Spleen (tissue), 11 donors: Measurements from ENCODE around the gene SUSD6. TPM values are rescaled to one million over a fixed set of nuclear protein-coding genes. Genes with fewer than 3 reads are reported as not detected.

Source experiments
- DNase-seq: peaks from one replicate; pipeline ENCODE4 v3.0.0-alpha.2; 2020
- H3K27ac ChIP-seq, 8 donors: fragments of 200-600 bp; sonication (generic) in 7 of 8; 1 replicate in 4 of 8; 2 replicates in 4 of 8; pipeline versions ENCODE4 v1.5.0 to v1.8.0; 2016 to 2021; ENCODE audit warnings: inconsistent platforms in 4 of 8, mild to moderate bottlenecking in 4 of 8, moderate library complexity in 1 of 8
- H3K27me3 ChIP-seq, 7 donors: fragments of 200-600 bp; sonication (generic) in 6 of 7; replicated peaks in 1 of 7; 1 replicate in 4 of 7; 2 replicates in 3 of 7; pipeline versions ENCODE4 v1.5.0 to v1.8.0; 2016 to 2021; ENCODE audit warnings: inconsistent platforms in 3 of 7, mild to moderate bottlenecking in 1 of 7
- H3K36me3 ChIP-seq, 6 donors: fragments of 200-600 bp; sonication (generic) in 5 of 6; 1 replicate in 4 of 6; 2 replicates in 2 of 6; pipeline versions ENCODE4 v1.5.0 to v1.8.0; 2016 to 2021; ENCODE audit warnings: inconsistent platforms in 2 of 6
- H3K4me1 ChIP-seq, 6 donors: fragments of 200-600 bp; sonication (generic) in 5 of 6; 1 replicate in 3 of 6; 2 replicates in 3 of 6; pipeline versions ENCODE4 v1.5.0 to v1.8.0; 2016 to 2021; ENCODE audit warnings: inconsistent platforms in 3 of 6
- H3K4me3 ChIP-seq, 8 donors: fragments of 200-600 bp; sonication (generic) in 7 of 8; 1 replicate in 4 of 8; 2 replicates in 4 of 8; pipeline versions ENCODE4 v1.5.0 to v1.8.0; 2016 to 2021; ENCODE audit warnings: inconsistent platforms in 4 of 8, mild to moderate bottlenecking in 4 of 8, moderate library complexity in 2 of 8
- H3K9me3 ChIP-seq, 8 donors: fragments of 200-600 bp; sonication (generic) in 7 of 8; 1 replicate in 4 of 8; 2 replicates in 4 of 8; pipeline versions ENCODE4 v1.5.0 to v1.8.0; 2016 to 2021; ENCODE audit warnings: inconsistent platforms in 4 of 8
- POLR2A ChIP-seq, 3 donors: fragments of 450-650 bp; IDR thresholded peaks; one replicate each; pipeline ENCODE4 v1.5.1; 2017; ENCODE audit warnings: antibody characterized with exemption in 3 of 3, mild to moderate bottlenecking in 1 of 3
- POLR2AphosphoS5 ChIP-seq, 3 donors: sonication (generic); formaldehyde crosslinking; IDR thresholded peaks; one replicate each; pipeline ENCODE4 v1.5.1; 2017; ENCODE audit warnings: antibody characterized with exemption in 3 of 3
- WGBS, 5 donors: extraction: QIAGEN DNeasy Blood & Tissue Kit in 3 of 5; methylation state at CpG; one replicate each; pipeline versions ENCODE4 v1.1.5 to v1.1.7; 2013 to 2018; 5-methylcytosine and 5-hydroxymethylcytosine counted together
- intact Hi-C: fragments of 100-400 bp; cut with DNase I; formaldehyde crosslinking; loops from one replicate; pipeline ENCODE4 v1.15.0; 2023; ENCODE audit warnings: low total_unique reads
- polyA plus RNA-seq, 3 donors: library from polyadenylated mRNA; stranded (reverse); fragments of 200-250 nt; gene quantifications; one replicate each; pipeline ENCODE4 v1.2.1, GENCODE V29; 2013
- total RNA-seq, 7 donors: library from RNA; depleted of rRNA in 3 of 7; stranded (reverse); fragments of >200 nt in 3 of 7; fragmentation: NEBNext Ultra II Directional in 4 of 7; extraction: Animal tissue kit (Norgen Biotek cat#: 25700) in 4 of 7; gene quantifications; one replicate each; pipeline versions ENCODE4 v1.1.0 to v1.2.1, GENCODE V29; 2016 to 2021
- TF ChIP-seq, protein P1 (sequence below), 11 experiments: fragments of 200-600 bp in 7 of 11; fragments of 450-650 bp in 4 of 11; sonication (generic) in 4 of 11; IDR thresholded peaks in 8 of 11; conservative IDR thresholded peaks in 3 of 11; 1 replicate in 7 of 11; 2 replicates in 4 of 11; pipeline versions ENCODE4 v1.4.0 to v1.8.0; 2016 to 2021; ENCODE audit warnings: antibody characterized with exemption in 11 of 11, inconsistent platforms in 4 of 11, mild to moderate bottlenecking in 1 of 11
- donor health status: healthy with polysubstance abuse.
- donor health status: DM: no; HTN: no; CAD: no; lungs with moderate emphysema.
- donor health status: DM: no; HTN: no; CAD: no.
- donor health status: Bipolar disorder and iron deficiency.
- donor health status: healthy.
- donor health status: DM: no; HTN: no; CAD: no.
- donor health status: DM: yes; HTN: yes; CAD: no.

The SUSD6 gene
- total and polyA plus RNA-seq, 10 donors = 10.7 to 120 (median 86.4) TPM

DNA sequence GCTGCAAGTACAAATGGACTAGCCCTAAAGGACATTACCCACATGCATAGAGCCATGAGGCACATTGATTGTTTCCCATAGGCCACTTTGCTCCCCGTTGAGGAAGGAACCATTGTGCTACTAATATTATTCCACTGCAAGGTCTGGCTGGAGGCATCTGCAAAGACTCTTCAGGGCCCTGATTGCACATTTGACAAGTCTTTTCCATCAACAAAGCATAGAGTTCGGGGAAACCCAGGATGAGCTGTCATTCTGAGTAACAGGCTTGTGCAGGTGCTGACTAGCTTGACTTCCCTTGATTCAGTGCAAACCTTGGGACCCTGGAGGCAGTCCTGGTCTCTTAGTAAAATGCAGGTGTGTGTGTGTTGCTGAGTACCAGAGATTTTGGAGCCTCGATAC, 73.8 kb downstream of the SUSD6 start:
- peaks cover 0 to 24% (median 0%) of the 10 kb centered on the region in 6 donors for H3K36me3 ChIP-seq
- no peak overlapping the region for H3K4me3 ChIP-seq
- intact Hi-C loops = loop anchor here (10.0 kb wide), 1 partner anchor 50 kb away; no protein-coding TSS in a partner anchor
- 53 to 82% (median 72%) methylated on average over 3 of the region's 3 CpGs for whole genome bisulfite sequencing, 5 donors
- TF ChIP-seq POLR2AphosphoS5 (IDR thresholded peaks at IDR 0.05) (no peak), POLR2A (IDR thresholded peaks at IDR 0.05) (no peak)
- TF ChIP-seq, protein P1, sequence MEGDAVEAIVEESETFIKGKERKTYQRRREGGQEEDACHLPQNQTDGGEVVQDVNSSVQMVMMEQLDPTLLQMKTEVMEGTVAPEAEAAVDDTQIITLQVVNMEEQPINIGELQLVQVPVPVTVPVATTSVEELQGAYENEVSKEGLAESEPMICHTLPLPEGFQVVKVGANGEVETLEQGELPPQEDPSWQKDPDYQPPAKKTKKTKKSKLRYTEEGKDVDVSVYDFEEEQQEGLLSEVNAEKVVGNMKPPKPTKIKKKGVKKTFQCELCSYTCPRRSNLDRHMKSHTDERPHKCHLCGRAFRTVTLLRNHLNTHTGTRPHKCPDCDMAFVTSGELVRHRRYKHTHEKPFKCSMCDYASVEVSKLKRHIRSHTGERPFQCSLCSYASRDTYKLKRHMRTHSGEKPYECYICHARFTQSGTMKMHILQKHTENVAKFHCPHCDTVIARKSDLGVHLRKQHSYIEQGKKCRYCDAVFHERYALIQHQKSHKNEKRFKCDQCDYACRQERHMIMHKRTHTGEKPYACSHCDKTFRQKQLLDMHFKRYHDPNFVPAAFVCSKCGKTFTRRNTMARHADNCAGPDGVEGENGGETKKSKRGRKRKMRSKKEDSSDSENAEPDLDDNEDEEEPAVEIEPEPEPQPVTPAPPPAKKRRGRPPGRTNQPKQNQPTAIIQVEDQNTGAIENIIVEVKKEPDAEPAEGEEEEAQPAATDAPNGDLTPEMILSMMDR (IDR thresholded peaks at IDR 0.05 in 8 of 11, conservative IDR thresholded peaks at IDR 0.05 in 3 of 11) = no peak
- no peaks in the 10 kb centered on the region for H3K9me3 ChIP-seq
- H3K27ac ChIP-seq = peak overlapping the region in 7 of 8 donors; percentile 42 to 79 (median 65)
- peaks cover 52 to 100% (median 79%) of the 10 kb centered on the region in 6 donors for H3K4me1 ChIP-seq
- H3K27me3 ChIP-seq = no peaks in the 10 kb centered on the region
- DNase-seq = no peak

DNA sequence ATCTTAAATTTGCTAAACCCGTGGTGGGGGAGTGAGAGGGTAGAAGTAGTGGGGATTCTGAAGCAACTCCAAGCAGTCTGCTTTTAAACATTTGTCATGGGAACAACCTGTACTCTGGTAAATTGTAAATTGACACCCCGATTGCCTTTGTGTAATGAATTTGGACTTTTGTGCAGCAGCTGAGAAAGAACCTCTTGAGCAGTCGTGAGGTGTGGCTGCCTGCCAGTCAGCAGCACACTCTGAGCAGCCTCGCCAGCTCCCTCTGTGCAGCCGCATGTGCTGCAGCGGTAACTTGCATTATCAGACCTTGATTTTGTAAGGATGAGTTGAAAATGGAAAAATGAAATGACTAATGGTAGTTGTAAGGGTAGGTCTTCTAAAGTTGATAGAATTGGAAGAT, 74.3 kb downstream of the SUSD6 start:
- 43 to 69% (median 61%) methylated on average over 6 of the region's 6 CpGs for WGBS, 5 donors
- H3K27me3 ChIP-seq = no peaks in the 10 kb centered on the region
- no peak overlapping the region for H3K4me3 ChIP-seq
- intact Hi-C loops = loop anchor here (10.0 kb wide), 1 partner anchor 51 kb away; no protein-coding TSS in a partner anchor
- peaks cover 0 to 29% (median 0%) of the 10 kb centered on the region in 6 donors for H3K36me3 ChIP-seq
- peak overlapping the region in 4 of 8 donors; percentile 62 to 79 (median 73) for H3K27ac ChIP-seq
- H3K9me3 ChIP-seq = no peaks in the 10 kb centered on the region
- TF ChIP-seq, protein P1 (IDR thresholded peaks at IDR 0.05 in 8 of 11, conservative IDR thresholded peaks at IDR 0.05 in 3 of 11) = no peak
- TF ChIP-seq POLR2A (IDR thresholded peaks at IDR 0.05) = no peak
- TF ChIP-seq POLR2AphosphoS5 (IDR thresholded peaks at IDR 0.05) = peak in 1 of 3 donors; percentile 51
- no peak for DNase-seq
- H3K4me1 ChIP-seq = peaks cover 48 to 100% (median 78%) of the 10 kb centered on the region in 6 donors

DNA sequence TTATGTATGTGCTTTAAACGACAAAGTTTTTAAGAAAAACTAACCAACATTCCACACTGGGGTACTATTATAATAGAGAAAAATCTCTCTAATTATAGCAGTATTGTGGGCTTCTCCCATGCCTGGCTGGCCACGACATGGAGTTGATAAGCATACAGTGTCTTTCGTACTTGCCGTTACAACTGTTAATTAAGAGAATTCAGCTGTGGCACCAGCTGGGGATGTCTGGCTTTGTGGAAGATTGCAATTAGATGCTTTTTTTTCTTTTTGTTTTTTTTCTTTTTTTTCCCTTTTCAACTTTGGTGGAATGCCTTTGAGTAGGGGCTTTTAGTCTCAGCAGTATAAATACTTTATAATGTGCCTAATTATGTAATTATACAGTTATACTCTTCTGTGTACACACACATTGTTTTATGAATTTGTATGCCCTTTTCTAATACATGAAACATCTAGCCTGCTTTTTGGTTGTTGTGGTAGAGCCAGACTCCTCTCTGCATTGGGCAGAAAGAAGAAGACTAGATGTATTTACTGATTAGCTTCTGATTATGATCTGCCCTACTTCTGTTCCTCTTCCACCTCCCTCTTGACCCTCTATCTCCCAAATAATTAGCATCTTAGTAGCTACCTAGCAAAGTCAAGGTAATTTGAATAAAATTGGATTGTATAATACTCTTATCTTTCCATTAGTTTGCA, 76.4 kb downstream of the SUSD6 start:
- 75 to 82% (median 77%) methylated on average over 4 of the region's 4 CpGs for WGBS, 5 donors
- TF ChIP-seq POLR2AphosphoS5 (IDR thresholded peaks at IDR 0.05) (no peak), POLR2A (IDR thresholded peaks at IDR 0.05) (no peak)
- TF ChIP-seq, protein P1 (IDR thresholded peaks at IDR 0.05 in 8 of 11, conservative IDR thresholded peaks at IDR 0.05 in 3 of 11) = no peak
- no peak for DNase-seq
- H3K4me1 ChIP-seq = peaks cover 32 to 100% (median 74%) of the 10 kb centered on the region in 6 donors
- H3K9me3 ChIP-seq = no peaks in the 10 kb centered on the region
- intact Hi-C loops = loop anchor here (10.0 kb wide), 1 partner anchor 53 kb away; no protein-coding TSS in a partner anchor
- no peak overlapping the region for H3K4me3 ChIP-seq
- H3K36me3 ChIP-seq = peaks cover 0 to 39% (median 0%) of the 10 kb centered on the region in 6 donors
- H3K27ac ChIP-seq = peak overlapping the region in 2 of 8 donors; percentile 16 to 49
- no peaks in the 10 kb centered on the region for H3K27me3 ChIP-seq

DNA sequence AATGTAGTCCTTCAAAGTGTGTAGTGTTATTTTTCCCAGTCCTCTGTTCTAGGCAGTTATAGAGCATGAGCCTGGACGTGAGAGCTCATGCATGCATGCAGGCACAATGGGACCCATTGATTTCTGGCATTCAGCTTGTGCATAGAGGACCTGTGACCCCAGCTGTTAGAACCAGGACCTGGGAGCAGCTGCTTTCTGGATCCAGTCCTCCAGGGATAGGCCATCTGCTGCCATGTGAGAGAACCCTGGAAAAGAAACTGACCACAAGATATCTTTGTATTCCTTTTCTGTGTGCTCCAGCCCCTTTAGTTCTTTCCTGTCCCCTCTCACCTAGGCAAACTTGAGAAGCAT, 76.9 kb downstream of the SUSD6 start:
- no peaks in the 10 kb centered on the region for H3K9me3 ChIP-seq
- H3K27me3 ChIP-seq = no peaks in the 10 kb centered on the region
- H3K4me3 ChIP-seq = no peak overlapping the region
- DNase-seq = no peak
- H3K27ac ChIP-seq = peak overlapping the region in 2 of 8 donors; percentile 16 to 49
- TF ChIP-seq POLR2AphosphoS5 (IDR thresholded peaks at IDR 0.05) (no peak), POLR2A (IDR thresholded peaks at IDR 0.05) (no peak)
- TF ChIP-seq, protein P1 (IDR thresholded peaks at IDR 0.05 in 8 of 11, conservative IDR thresholded peaks at IDR 0.05 in 3 of 11) = no peak
- 85 to 100% (median 91%) methylated on average over 1 of the region's 1 CpG for WGBS, 5 donors
- intact Hi-C loops = loop anchor here (10.0 kb wide), 1 partner anchor 53 kb away; no protein-coding TSS in a partner anchor
- H3K36me3 ChIP-seq = peaks cover 0 to 39% (median 0%) of the 10 kb centered on the region in 6 donors
- peaks cover 32 to 100% (median 74%) of the 10 kb centered on the region in 6 donors for H3K4me1 ChIP-seq
